ENCODE data around the gene LRP4. TPM values are rescaled to one million over a fixed set of nuclear protein-coding genes. Genes with fewer than 3 reads are reported as not detected.
"Not testable (repeated sequence)": the region's sequence is repeated elsewhere in the genome, so short reads cannot be mapped to it uniquely, and the experiment has no call there.

Gene LRP4
- total and polyA plus RNA-seq, 12 donors, result 6.7 to 33.2 (median 18.7) TPM

DNA sequence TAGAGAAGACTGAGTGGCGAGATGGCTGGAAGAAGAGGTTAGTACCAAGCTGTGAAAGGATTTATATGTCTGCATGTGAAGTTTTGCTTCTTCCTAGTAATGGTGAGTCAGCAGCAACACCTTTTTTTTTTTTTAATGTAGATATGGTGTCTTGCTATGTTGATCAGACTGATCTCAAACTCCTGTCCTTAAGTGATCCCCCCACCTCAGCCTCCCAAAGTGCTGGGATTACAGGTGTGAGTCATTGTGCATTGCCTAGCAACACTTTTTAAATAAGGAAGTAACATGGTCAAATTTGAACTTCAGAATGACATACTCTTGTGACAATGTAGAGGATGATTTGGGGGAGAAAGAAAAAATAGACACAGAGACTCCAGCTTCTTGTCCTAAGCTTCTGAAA is 11.7 kb upstream of the LRP4 start:
- Histone ChIP-seq H3K4me3 (no peak overlapping the region), H3K27ac (no peak overlapping the region), H3K27me3 (peaks cover 0 to 9% (median 0%) of the 10 kb centered on the region in 7 donors), H3K9me3 (no peaks in the 10 kb centered on the region), H3K4me1 (no peaks in the 10 kb centered on the region), H3K36me3 (no peaks in the 10 kb centered on the region)
- no peak for ATAC-seq
- WGBS, 2 donors, result 88 to 92% methylated on average over 1 of the region's 1 CpG
- intact Hi-C loops (cut with DNase I), result loop anchor here in 1 of 10 donors (10.0 kb wide), 1 partner anchor 75 kb away; no protein-coding TSS in a partner anchor
- DNase-seq, result no peak
- no peak for TF ChIP-seq CTCF (IDR thresholded peaks at IDR 0.05)

GRCh38 chr11:46928701-46929100 is 10.4 kb upstream of the LRP4 start:
- DNase-seq; H3K36me3 ChIP-seq; ATAC-seq; H3K27me3 ChIP-seq; H3K9me3 ChIP-seq; intact Hi-C loops (cut with DNase I); H3K4me3 ChIP-seq; H3K4me1 ChIP-seq; H3K27ac ChIP-seq: not testable (repeated sequence)
- WGBS, 2 donors, result 54 to 76% methylated on average over 1 of the region's 1 CpG

DNA sequence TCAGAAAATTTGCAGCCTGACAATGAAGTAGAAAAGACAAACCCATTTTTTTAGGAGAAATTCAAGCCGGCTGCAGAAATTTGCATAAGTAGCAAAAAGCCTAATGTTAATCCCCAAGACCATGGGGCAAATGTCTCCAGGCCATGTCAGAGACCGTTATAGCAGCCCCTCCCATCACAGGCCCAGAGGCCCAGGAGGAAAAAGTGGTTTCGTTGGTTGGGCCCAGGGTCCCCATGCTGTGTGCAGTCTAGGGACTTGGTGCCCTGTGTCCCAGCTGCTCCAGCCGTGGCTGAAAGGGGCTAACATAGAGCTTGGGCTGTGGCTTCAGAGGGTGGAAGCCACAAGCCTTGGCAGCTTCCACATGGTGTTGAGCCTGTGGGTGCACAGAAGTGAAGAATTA is 9.6 kb upstream of the LRP4 start:
- ATAC-seq; H3K27me3 ChIP-seq; H3K27ac ChIP-seq; H3K36me3 ChIP-seq; intact Hi-C loops (cut with DNase I); H3K4me3 ChIP-seq; DNase-seq; H3K4me1 ChIP-seq; H3K9me3 ChIP-seq: not testable (repeated sequence)
- 82 to 83% methylated on average over 4 of the region's 4 CpGs for WGBS, 2 donors

DNA sequence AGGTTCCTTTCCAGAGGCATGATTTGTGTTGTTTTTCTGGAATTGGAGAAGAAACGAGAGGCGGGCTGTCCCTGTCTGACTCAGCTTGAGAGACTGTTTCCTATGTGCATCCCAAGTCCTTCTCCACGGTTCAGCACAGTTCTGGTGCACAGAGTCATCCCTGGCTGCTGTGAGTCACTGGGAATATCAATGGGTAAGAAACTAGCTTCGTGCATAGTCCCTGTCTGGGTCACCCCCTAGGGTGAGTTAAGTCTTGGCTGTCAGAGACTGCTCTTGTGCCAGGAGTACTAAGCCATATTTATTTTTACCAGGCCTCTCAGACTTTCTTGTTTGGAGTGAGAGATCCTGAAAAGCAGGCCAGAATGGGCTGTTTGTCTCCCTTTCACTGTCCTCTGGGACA is 2.4 kb upstream of the LRP4 start:
- peaks cover 0 to 38% (median 0%) of the 10 kb centered on the region in 7 donors for H3K27me3 ChIP-seq
- no peak overlapping the region for H3K4me3 ChIP-seq
- peaks cover 2 to 50% (median 34%) of the 10 kb centered on the region in 9 donors for H3K4me1 ChIP-seq
- no peaks in the 10 kb centered on the region for H3K36me3 ChIP-seq
- no peak for TF ChIP-seq CTCF (IDR thresholded peaks at IDR 0.05)
- intact Hi-C loops (cut with DNase I), result no loop called here
- DNase-seq, result no peak
- H3K27ac ChIP-seq, result peak overlapping the region; percentile 0 to 76 (median 53)
- peak; percentile 35 to 82 (median 48) for ATAC-seq
- H3K9me3 ChIP-seq, result no peaks in the 10 kb centered on the region
- 33 to 42% methylated on average over 4 of the region's 4 CpGs for WGBS, 2 donors

GRCh38 chr11:46918788-46919513 is 601 bp upstream of the LRP4 start:
- Histone ChIP-seq H3K27ac (peak overlapping the region in 6 of 10 donors; percentile 43 to 73 (median 58)), H3K27me3 (peaks cover 0 to 56% (median 7%) of the 10 kb centered on the region in 7 donors), H3K36me3 (no peaks in the 10 kb centered on the region), H3K4me3 (peak overlapping the region in 9 of 10 donors; percentile 12 to 81 (median 71)), H3K4me1 (peaks cover 2 to 67% (median 43%) of the 10 kb centered on the region in 9 donors), H3K9me3 (no peaks in the 10 kb centered on the region)
- WGBS, 2 donors, result 18 to 23% methylated on average over 17 of the region's 17 CpGs
- TF ChIP-seq CTCF (IDR thresholded peaks at IDR 0.05), result no peak
- no peak for ATAC-seq
- intact Hi-C loops (cut with DNase I), result no loop called here
- DNase-seq, result no peak

Measured in heart right ventricle (tissue), 16 donors.